Ovary (tissue), 3 donors: ENCODE results near the gene ALKBH5.

ENCODE experiments used
- CTCF ChIP-seq, 3 donors: fragments of 450-650 bp in 2 of 3; fragments of 200-600 bp in 1 of 3; IDR thresholded peaks; one replicate each; pipeline versions ENCODE4 v1.5.1 to v1.8.0; 2016 to 2022; ENCODE audit warnings: antibody characterized with exemption in 3 of 3, mild to moderate bottlenecking in 1 of 3
- POLR2A ChIP-seq: fragments of 450-650 bp; IDR thresholded peaks from one replicate; pipeline ENCODE4 v1.6.1; 2017; ENCODE audit warnings: antibody characterized with exemption, mild to moderate bottlenecking, moderate library complexity
- donor health status: DM: no; HTN: no; CAD: no.

GRCh38 chr17:18240449-18240848 lies 56.8 kb downstream of the ALKBH5 start:
- TF ChIP-seq POLR2A = no peak
- no peak for TF ChIP-seq CTCF (IDR thresholded peaks at IDR 0.05)
